ENCODE measurements around the gene SLC4A3.

The SLC4A3 gene

DNA sequence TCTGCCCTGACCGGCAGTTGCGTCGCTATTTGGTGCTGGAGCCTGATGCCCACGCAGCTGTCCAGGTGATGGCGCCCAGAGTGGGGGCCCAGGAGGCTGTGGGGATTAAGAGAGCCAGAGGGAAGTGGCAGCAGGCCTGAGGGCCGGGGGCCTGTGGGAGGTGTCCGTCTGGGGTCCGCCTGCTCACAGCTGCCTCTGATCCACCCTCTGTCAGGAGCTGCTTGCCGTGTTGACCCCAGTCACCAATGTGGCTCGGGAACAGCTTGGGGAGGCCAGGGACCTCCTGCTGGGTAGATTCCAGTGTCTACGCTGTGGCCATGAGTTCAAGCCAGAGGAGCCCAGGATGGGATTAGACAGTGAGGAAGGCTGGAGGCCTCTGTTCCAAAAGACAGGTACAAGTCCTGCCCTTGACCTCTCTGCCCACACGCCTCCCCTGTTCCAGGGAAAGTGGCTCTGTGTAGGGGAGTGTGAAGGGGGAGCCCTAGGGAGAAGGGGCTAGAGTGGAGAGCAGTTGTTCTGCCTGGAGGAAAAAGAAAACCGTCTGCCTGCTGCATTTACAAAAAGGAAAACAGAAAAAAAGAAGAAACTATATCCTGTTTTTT lies 18.2 kb upstream of the SLC4A3 start:
- DNase-seq = no peak
- H3K36me3 Mint-ChIP-seq (ENCODE audit: low read depth) = peaks cover 25% of the 10 kb centered on the region
- peaks cover 10% of the 10 kb centered on the region for H3K4me1 Mint-ChIP-seq
- H3K4me3 Mint-ChIP-seq = no peak overlapping the region
- H3K27ac Mint-ChIP-seq = no peak overlapping the region
- no peaks in the 10 kb centered on the region for H3K27me3 Mint-ChIP-seq (ENCODE audit: low read depth, poor library complexity)
- TF ChIP-seq, protein P1, sequence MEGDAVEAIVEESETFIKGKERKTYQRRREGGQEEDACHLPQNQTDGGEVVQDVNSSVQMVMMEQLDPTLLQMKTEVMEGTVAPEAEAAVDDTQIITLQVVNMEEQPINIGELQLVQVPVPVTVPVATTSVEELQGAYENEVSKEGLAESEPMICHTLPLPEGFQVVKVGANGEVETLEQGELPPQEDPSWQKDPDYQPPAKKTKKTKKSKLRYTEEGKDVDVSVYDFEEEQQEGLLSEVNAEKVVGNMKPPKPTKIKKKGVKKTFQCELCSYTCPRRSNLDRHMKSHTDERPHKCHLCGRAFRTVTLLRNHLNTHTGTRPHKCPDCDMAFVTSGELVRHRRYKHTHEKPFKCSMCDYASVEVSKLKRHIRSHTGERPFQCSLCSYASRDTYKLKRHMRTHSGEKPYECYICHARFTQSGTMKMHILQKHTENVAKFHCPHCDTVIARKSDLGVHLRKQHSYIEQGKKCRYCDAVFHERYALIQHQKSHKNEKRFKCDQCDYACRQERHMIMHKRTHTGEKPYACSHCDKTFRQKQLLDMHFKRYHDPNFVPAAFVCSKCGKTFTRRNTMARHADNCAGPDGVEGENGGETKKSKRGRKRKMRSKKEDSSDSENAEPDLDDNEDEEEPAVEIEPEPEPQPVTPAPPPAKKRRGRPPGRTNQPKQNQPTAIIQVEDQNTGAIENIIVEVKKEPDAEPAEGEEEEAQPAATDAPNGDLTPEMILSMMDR (IDR thresholded peaks at IDR 0.05) = no peak
- H3K9me3 Mint-ChIP-seq = no peaks in the 10 kb centered on the region

DNA sequence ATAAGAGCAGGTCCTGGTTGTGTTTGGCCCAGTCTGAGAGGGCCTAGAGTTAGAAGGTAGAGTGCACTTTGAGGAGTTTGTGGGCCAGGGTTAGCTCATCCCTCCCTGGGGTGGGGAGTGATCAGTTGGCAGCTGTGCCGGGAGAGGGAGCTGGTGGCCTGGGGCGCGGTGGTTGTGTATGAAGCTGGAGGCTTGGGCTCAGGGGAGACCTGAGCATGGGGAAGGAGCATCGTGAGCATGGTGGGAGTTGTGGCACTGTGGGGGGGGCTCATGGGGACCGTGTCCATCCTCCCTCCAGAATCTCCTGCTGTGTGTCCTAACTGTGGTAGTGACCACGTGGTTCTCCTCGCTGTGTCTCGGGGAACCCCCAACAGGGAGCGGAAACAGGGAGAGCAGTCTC lies 16.1 kb upstream of the SLC4A3 start:
- DNase-seq = no peak
- Mint-ChIP-seq H3K4me1 (peaks cover 20% of the 10 kb centered on the region), H3K4me3 (no peak overlapping the region), H3K36me3 (ENCODE audit: low read depth) (peaks cover 20% of the 10 kb centered on the region), H3K27me3 (ENCODE audit: low read depth, poor library complexity) (no peaks in the 10 kb centered on the region), H3K27ac (no peak overlapping the region), H3K9me3 (no peaks in the 10 kb centered on the region)
- TF ChIP-seq, protein P1 (IDR thresholded peaks at IDR 0.05) = no peak

DNA sequence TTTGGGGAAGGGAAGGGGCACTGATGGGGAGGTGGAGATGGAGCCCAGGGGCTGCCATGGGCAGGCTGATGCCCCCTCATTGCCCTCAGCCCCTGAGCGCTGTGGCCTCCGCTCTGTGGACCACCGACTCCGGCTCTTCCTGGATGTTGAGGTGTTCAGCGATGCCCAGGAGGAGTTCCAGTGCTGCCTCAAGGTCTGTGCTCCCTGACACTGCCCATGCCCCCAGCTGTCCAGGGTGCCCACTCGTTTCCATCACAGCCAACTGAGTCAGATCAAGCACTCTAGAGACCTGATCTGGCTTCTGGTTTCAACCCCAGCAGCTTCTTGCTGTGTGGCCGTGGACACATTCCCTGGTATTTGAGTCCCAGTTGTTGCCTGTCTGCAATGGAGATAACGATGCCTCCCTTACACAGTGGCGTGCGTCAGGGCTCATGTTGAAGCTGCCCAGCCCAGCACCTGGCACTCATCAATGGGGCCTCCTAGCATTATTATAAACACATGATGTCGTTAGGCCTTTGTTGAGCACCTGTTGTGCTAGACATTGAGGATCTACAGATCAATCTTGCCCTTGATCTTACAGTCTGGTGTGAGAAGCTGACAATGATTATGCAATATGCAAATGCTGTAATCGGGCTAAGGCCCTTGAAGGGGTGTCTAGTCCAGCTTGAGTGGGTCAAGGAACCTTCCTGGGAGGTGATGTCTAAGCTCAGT lies 15.4 kb upstream of the SLC4A3 start:
- no peaks in the 10 kb centered on the region for H3K27me3 Mint-ChIP-seq (ENCODE audit: low read depth, poor library complexity)
- H3K27ac Mint-ChIP-seq = peak overlapping the region; percentile 90
- no peaks in the 10 kb centered on the region for H3K9me3 Mint-ChIP-seq
- H3K4me3 Mint-ChIP-seq = no peak overlapping the region
- DNase-seq = no peak
- TF ChIP-seq, protein P1 (IDR thresholded peaks at IDR 0.05) = no peak
- peaks cover 25% of the 10 kb centered on the region for H3K4me1 Mint-ChIP-seq
- peaks cover 18% of the 10 kb centered on the region for H3K36me3 Mint-ChIP-seq (ENCODE audit: low read depth)

DNA sequence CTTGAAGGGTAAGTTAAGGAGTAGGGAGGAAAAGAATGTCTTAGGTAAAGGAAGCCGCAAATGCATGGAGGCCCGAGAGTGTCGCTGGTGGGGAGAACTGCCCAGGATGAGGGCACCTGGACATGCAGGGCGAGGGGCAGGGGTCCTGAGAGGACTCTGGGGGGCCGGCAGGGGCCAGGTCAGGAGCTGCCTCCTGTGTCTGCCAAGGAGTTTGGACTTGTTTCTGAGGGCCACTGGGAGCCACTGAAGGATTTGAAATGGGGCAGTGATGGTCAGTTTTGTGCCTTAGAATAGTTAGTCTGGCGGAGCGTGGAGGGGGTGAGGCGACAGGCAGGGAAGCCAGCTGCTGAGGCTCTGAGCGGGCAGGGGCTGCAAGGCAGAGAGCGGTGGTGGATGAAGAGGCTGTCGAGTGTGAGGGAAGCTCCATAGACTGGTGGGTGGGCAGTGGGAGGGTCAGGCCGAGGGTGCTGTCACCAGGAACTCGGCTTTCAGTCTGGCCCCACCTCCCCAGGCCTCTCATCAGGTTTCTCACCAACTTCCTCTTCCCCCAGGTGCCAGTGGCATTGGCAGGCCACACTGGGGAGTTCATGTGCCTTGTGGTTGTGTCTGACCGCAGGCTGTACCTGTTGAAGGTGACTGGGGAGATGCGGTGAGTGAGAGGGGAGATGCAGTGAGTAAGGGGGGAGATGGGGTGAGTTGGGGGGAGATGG lies 14.7 kb upstream of the SLC4A3 start:
- H3K4me3 Mint-ChIP-seq = no peak overlapping the region
- H3K9me3 Mint-ChIP-seq = no peaks in the 10 kb centered on the region
- TF ChIP-seq, protein P1 (IDR thresholded peaks at IDR 0.05) = no peak
- H3K27ac Mint-ChIP-seq = peak overlapping the region; percentile 90
- H3K27me3 Mint-ChIP-seq (ENCODE audit: low read depth, poor library complexity) = no peaks in the 10 kb centered on the region
- DNase-seq = no peak
- H3K36me3 Mint-ChIP-seq (ENCODE audit: low read depth) = peaks cover 14% of the 10 kb centered on the region
- H3K4me1 Mint-ChIP-seq = peaks cover 28% of the 10 kb centered on the region

DNA sequence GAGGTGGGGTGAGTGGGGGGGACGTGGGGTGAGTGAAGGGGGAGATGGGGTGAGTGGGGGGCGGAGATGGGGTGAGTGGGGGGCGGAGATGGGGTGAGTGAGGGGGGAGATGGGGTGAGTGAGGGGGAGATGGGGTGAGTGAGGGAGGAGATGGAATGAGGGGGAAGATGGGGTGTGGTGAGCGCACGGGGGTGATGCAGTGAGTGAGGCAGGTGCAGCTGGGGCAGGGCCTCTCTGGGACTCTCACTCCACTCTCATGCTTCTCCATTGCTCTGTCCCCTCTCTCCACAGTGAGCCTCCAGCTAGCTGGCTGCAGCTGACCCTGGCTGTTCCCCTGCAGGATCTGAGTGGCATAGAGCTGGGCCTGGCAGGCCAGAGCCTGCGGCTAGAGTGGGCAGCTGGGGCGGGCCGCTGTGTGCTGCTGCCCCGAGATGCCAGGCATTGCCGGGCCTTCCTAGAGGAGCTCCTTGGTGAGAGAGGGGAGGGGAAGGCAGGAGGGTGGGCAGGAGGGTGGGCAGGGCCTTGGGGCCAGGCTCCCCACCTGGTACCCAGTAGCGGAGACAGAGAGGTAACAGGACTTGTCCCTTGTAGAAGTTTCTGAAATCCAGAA lies 13.9 kb upstream of the SLC4A3 start:
- H3K36me3 Mint-ChIP-seq (ENCODE audit: low read depth) = peaks cover 14% of the 10 kb centered on the region
- TF ChIP-seq, protein P1 (IDR thresholded peaks at IDR 0.05) = no peak
- H3K27me3 Mint-ChIP-seq (ENCODE audit: low read depth, poor library complexity) = no peaks in the 10 kb centered on the region
- DNase-seq = no peak
- no peak overlapping the region for H3K27ac Mint-ChIP-seq
- no peaks in the 10 kb centered on the region for H3K9me3 Mint-ChIP-seq
- peaks cover 28% of the 10 kb centered on the region for H3K4me1 Mint-ChIP-seq
- no peak overlapping the region for H3K4me3 Mint-ChIP-seq

Data from nephron progenitor cell (in vitro differentiated cells).